Naive thymus-derived CD8-positive, alpha-beta T cell (primary cell): ENCODE results near the gene COLGALT1. TPM values are rescaled to one million over a fixed set of nuclear protein-coding genes. Genes with fewer than 3 reads are reported as not detected.
"Not testable (repeated sequence)": the region's sequence is repeated elsewhere in the genome, so short reads cannot be mapped to it uniquely, and the experiment has no call there.

Source experiments
- ATAC-seq, 2 donors: fragments of 150-1000 bp; cut with Tn5 transposase in 1 of 2; sonication (Bioruptor Pico), chemical (Tn5 transposase) in 1 of 2; 1 replicate in 1 of 2; 2 replicates in 1 of 2; pipeline ENCODE4 v1.10.0; 2021; ENCODE audit warnings: mild to moderate bottlenecking in 2 of 2, moderate library complexity in 2 of 2
- POLR2A ChIA-PET: fragments of 350-600 bp; sonication (Branson Sonifier 250); formaldehyde crosslinking; loops from one replicate; lab custom pipeline; 2021; ENCODE audit warnings: antibody characterized with exemption; lab: Charles Lee
- DNase-seq, 10 donors: peaks; one replicate each; pipeline versions ENCODE4 v3.0.0 to v3.0.0-alpha.2; 2020 to 2022
- H3K27ac Mint-ChIP-seq, 10 donors: one replicate each; pipeline ENCODE4 v1.8.0; 2020 to 2022; ENCODE audit warnings: mild to moderate bottlenecking in 10 of 10, mixed read lengths in 10 of 10, moderate library complexity in 4 of 10, inconsistent platforms in 1 of 10
- H3K27me3 Mint-ChIP-seq, 5 donors: one replicate each; pipeline ENCODE4 v1.8.0; 2021 to 2022; ENCODE audit warnings: mixed read lengths in 5 of 5
- H3K36me3 Mint-ChIP-seq, 3 donors: one replicate each; pipeline ENCODE4 v1.8.0; 2020 to 2022; ENCODE audit warnings: mixed read lengths in 3 of 3, mild to moderate bottlenecking in 2 of 3, inconsistent platforms in 1 of 3
- H3K4me1 Mint-ChIP-seq, 4 donors: one replicate each; pipeline ENCODE4 v1.8.0; 2021 to 2022; ENCODE audit warnings: mixed read lengths in 4 of 4
- H3K4me3 Mint-ChIP-seq, 10 donors: one replicate each; pipeline ENCODE4 v1.8.0; 2020 to 2022; ENCODE audit warnings: mild to moderate bottlenecking in 10 of 10, mixed read lengths in 10 of 10, moderate library complexity in 6 of 10, inconsistent platforms in 1 of 10
- H3K9me3 Mint-ChIP-seq, 9 donors: one replicate each; pipeline ENCODE4 v1.8.0; 2020 to 2022; ENCODE audit warnings: mixed read lengths in 9 of 9, mild to moderate bottlenecking in 3 of 9, inconsistent platforms in 1 of 9, moderate library complexity in 1 of 9
- polyA plus RNA-seq, 3 donors: library from polyadenylated mRNA; unstranded; fragments of 300-500 nt; fragmentation: Illumina TruSeq; gene quantifications; one replicate each; pipeline ENCODE4 v1.2.3, GENCODE V29; 2021
- total RNA-seq, 8 experiments: library from RNA in 2 of 8; stranded (reverse) in 2 of 8; gene quantifications; one replicate each; pipeline ENCODE4 v1.2.3 and lab custom pipeline; 2021 to 2026

COLGALT1 gene
- total and polyA plus RNA-seq, 5 experiments from 2014 or later, result 15.6 to 64.6 (median 25.8) TPM

DNA sequence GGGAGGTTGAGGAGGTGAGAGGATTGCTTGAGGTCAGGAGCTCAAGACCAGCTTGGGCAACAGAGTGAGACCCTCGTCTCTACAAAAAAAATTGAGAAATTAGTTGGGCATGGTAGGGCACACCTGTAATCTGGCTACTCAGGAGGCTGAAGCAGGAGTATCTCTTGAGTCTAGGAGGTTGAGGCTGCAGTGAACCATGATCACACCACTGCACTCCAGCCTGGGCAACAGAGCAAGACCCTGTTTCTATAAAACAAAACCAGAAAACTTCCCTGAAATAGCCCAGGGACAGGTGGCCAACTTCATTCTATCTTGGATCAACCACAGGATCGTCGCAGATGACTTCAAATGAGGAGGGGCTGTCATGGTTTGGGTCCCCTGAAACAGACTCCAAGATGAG, 28.7 kb downstream of the COLGALT1 start:
- ATAC-seq (no peak), DNase-seq (no peak)
- Mint-ChIP-seq H3K9me3 (no peaks in the 10 kb centered on the region), H3K27me3 (no peaks in the 10 kb centered on the region), H3K27ac (peak overlapping the region in 1 of 10 donors; percentile 66), H3K36me3 (peaks cover 0 to 35% (median 5%) of the 10 kb centered on the region in 3 donors), H3K4me1 (peaks cover 0 to 9% (median 3%) of the 10 kb centered on the region in 4 donors), H3K4me3 (no peak overlapping the region)
- POLR2A ChIA-PET, result no interaction called here

DNA sequence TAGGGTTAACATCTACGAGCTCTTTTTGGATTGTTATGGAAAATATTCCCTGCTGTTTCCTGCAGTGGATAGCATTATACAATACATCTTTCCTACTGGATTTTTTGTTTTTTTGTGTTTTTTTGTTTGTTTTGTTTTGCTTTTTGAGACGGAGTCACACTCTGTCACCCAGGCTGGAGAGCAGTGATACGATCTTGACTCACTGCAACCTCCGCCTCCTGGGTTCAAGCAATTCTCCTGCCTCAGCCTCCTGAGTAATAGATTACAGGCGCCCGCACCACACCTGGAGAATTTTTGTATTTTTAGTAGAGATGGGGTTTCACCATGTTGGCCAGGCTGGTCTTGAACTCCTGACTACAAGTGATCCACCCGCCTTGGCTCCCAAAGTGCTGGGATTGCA, 29.9 kb downstream of the COLGALT1 start:
- H3K27ac Mint-ChIP-seq, H3K4me3 Mint-ChIP-seq, H3K4me1 Mint-ChIP-seq, DNase-seq, POLR2A ChIA-PET, H3K9me3 Mint-ChIP-seq, ATAC-seq: not testable (repeated sequence)
- H3K36me3 Mint-ChIP-seq, result peaks cover 0 to 25% (median 4%) of the 10 kb centered on the region in 3 donors
- H3K27me3 Mint-ChIP-seq, result peaks cover 2 to 12% (median 4%) of the 10 kb centered on the region in 5 donors

DNA sequence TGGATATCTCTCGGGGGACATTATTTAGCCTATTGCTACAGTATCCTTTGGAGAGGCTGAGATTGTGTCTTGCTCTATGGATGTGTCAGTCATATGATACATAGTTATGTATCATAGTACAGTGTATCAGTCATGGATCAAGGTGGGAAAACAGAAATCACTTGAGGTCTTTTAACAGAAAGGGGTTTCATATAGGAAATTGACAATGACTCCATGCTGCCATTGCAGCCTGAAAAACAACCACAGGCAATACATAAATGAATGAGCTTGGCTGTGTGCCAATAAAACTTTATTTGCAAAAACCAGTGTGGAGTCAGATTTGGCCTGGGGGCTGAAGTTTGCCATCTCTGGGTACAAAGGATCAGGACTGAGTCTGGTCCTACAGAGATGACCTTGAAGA, 35.4 kb downstream of the COLGALT1 start:
- no peak overlapping the region for H3K27ac Mint-ChIP-seq
- no peaks in the 10 kb centered on the region for H3K9me3 Mint-ChIP-seq
- ATAC-seq (no peak), DNase-seq (no peak)
- POLR2A ChIA-PET, result no interaction called here
- no peak overlapping the region for H3K4me3 Mint-ChIP-seq
- H3K4me1 Mint-ChIP-seq, result peaks cover 0 to 2% (median 0%) of the 10 kb centered on the region in 4 donors
- peaks cover 4 to 27% (median 12%) of the 10 kb centered on the region in 5 donors for H3K27me3 Mint-ChIP-seq
- peaks cover 0 to 4% (median 0%) of the 10 kb centered on the region in 3 donors for H3K36me3 Mint-ChIP-seq

DNA sequence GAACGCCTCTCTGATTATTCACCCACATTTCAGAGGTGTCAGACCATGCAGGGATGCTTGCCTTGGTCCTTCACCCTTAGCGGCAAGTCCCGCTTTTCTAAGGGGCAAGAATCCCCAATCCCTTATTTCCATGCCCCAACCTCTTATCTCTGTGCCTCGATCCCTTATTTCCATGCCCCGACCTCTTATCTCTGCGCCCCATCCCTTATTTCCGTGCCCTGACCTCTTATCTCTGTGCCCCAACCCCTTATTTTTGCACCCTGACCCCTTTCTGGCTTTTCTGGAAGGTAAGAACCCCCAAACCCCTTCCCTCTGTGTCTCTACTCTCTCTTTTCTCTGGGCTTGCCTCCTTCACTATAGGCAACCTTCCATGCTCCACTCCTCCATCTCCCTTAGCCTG, 38.8 kb downstream of the COLGALT1 start:
- DNase-seq, H3K9me3 Mint-ChIP-seq, H3K27ac Mint-ChIP-seq, H3K4me1 Mint-ChIP-seq, POLR2A ChIA-PET, H3K4me3 Mint-ChIP-seq, H3K36me3 Mint-ChIP-seq, ATAC-seq: not testable (repeated sequence)
- peaks cover 4 to 27% (median 12%) of the 10 kb centered on the region in 5 donors for H3K27me3 Mint-ChIP-seq

DNA sequence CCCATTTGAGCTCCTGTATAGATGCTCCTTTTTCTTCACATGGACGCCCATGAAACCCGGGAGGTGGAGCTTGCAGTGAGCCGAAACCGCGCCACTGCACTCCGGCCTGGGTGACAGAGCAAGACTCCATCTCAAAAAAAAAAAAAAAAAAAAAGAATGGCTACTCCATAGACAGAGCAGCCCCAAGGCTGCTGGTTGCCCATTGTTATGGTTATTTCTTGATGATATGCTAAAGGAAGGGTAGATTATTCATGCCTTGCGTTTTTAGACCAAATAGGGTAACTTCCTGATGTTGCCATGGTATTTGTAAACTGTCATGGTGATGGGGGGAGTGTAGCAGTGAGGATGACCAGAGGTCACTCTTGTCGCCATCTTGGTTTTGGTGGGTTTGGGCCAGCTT, 42.6 kb downstream of the COLGALT1 start:
- peaks cover 11 to 34% (median 24%) of the 10 kb centered on the region in 5 donors for H3K27me3 Mint-ChIP-seq
- H3K36me3 Mint-ChIP-seq, H3K4me3 Mint-ChIP-seq, DNase-seq, H3K4me1 Mint-ChIP-seq, ATAC-seq, H3K27ac Mint-ChIP-seq, H3K9me3 Mint-ChIP-seq: not testable (repeated sequence)
- POLR2A ChIA-PET, result interaction anchor here (0.7 kb wide), 1 partner anchor 102 kb away, joined by 4 read pairs; no protein-coding TSS in a partner anchor

DNA sequence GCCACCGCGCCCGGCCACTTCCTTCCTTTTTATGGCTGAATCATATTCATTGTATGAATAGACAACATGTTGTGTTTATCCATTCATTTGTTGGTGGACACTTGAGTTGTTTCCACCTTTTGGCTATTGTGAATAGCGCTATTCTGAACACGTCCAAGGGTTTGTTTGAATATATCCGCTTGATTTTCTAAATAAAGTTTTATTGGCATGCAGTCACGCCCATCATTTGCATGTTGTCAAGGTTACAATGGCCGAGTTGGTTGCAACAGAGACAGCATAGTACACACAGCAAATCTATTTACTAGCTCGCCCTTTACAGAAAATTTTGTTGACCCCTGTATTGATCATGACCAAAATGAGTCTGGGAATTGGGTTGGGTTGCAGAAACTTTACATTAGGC, 43.5 kb downstream of the COLGALT1 start:
- H3K27ac Mint-ChIP-seq, result no peak overlapping the region
- peaks cover 16 to 39% (median 27%) of the 10 kb centered on the region in 5 donors for H3K27me3 Mint-ChIP-seq
- peaks cover 0 to 5% (median 0%) of the 10 kb centered on the region in 3 donors for H3K36me3 Mint-ChIP-seq
- H3K9me3 Mint-ChIP-seq, result no peaks in the 10 kb centered on the region
- no peak for DNase-seq
- H3K4me1 Mint-ChIP-seq, result peaks cover 0 to 5% (median under 1%) of the 10 kb centered on the region in 4 donors
- ATAC-seq, result no peak
- no peak overlapping the region for H3K4me3 Mint-ChIP-seq
- POLR2A ChIA-PET, result no interaction called here

DNA sequence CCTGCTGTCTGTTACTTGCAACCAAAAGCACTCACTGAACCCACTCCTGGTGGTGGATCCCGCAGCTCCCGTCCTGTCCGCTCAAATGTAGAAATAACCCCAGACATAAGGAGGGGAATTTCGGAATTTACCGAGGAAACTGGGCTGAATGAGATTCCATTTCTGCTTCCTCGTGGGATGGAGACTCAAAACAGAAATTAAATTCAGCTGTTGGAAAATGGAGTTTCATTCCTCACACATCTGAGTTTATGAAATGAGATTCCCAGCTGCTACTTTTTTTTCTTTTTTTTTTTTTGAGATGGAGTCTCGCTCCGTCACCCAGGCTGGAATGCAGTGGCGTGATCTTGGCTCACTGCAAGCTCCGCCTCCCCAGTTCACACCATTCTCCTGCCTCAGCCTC, 44.3 kb downstream of the COLGALT1 start:
- H3K4me3 Mint-ChIP-seq, result no peak overlapping the region
- H3K27ac Mint-ChIP-seq, result no peak overlapping the region
- no peak for DNase-seq
- POLR2A ChIA-PET, result interaction anchor here (0.7 kb wide), 1 partner anchor 24 kb away, joined by 3 read pairs; no protein-coding TSS in a partner anchor
- H3K36me3 Mint-ChIP-seq, result peaks cover 0 to 5% (median 0%) of the 10 kb centered on the region in 3 donors
- H3K4me1 Mint-ChIP-seq, result peaks cover 0 to 7% (median 4%) of the 10 kb centered on the region in 4 donors
- ATAC-seq, result no peak
- no peaks in the 10 kb centered on the region for H3K9me3 Mint-ChIP-seq
- peaks cover 20 to 41% (median 33%) of the 10 kb centered on the region in 5 donors for H3K27me3 Mint-ChIP-seq

DNA sequence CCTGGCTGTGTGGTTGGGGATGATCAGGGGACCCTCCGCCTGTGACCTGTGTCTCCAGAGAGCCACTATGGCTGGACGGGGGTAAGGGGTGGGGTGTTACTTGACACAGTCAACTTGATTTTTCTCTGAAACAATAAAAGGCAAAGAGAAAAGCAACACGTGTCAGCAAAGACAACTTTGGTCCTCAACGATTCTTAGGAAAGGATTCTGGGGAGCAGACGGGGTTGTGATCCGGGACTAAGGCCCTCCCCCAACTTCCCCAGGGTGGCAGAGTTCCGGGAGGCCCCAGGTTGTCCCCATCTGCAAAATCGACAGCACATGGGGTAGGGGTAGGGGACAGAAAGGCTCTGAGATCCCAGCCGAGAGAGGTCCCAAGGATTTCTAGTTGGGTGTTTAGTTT, 46.2 kb downstream of the COLGALT1 start:
- H3K4me3 Mint-ChIP-seq, result no peak overlapping the region
- peaks cover 20 to 43% (median 33%) of the 10 kb centered on the region in 5 donors for H3K27me3 Mint-ChIP-seq
- POLR2A ChIA-PET, result no interaction called here
- no peak overlapping the region for H3K27ac Mint-ChIP-seq
- H3K4me1 Mint-ChIP-seq, result peaks cover 5 to 15% (median 8%) of the 10 kb centered on the region in 4 donors
- DNase-seq, result no peak
- ATAC-seq, result no peak
- H3K36me3 Mint-ChIP-seq, result peaks cover 0 to 5% (median 0%) of the 10 kb centered on the region in 3 donors
- H3K9me3 Mint-ChIP-seq, result no peaks in the 10 kb centered on the region

DNA sequence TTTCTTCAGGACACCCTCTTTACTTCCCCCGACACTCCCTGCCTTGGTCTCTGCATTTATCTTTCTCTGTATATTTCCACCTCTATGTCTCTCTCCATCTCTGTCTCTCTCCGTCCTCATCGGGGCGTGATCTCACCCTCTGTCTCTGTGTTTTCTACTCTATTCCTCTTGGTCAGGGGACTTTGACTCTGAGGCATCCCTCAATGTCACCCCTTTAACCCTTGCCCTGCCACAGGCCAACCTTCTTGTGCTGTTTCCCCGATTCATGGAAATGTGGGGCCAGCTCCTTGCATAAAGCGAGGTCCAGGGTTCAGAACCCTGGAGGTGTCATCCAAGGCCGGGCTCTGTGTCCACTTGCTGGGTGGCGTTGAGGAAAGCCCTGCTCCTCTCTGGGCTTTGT, 46.8 kb downstream of the COLGALT1 start:
- Mint-ChIP-seq H3K4me1 (peaks cover 7 to 20% (median 9%) of the 10 kb centered on the region in 4 donors), H3K36me3 (peaks cover 0 to 5% (median 0%) of the 10 kb centered on the region in 3 donors), H3K27me3 (peaks cover 20 to 43% (median 33%) of the 10 kb centered on the region in 5 donors), H3K27ac (no peak overlapping the region), H3K4me3 (no peak overlapping the region), H3K9me3 (no peaks in the 10 kb centered on the region)
- no peak for ATAC-seq
- DNase-seq, result no peak
- POLR2A ChIA-PET, result no interaction called here

DNA sequence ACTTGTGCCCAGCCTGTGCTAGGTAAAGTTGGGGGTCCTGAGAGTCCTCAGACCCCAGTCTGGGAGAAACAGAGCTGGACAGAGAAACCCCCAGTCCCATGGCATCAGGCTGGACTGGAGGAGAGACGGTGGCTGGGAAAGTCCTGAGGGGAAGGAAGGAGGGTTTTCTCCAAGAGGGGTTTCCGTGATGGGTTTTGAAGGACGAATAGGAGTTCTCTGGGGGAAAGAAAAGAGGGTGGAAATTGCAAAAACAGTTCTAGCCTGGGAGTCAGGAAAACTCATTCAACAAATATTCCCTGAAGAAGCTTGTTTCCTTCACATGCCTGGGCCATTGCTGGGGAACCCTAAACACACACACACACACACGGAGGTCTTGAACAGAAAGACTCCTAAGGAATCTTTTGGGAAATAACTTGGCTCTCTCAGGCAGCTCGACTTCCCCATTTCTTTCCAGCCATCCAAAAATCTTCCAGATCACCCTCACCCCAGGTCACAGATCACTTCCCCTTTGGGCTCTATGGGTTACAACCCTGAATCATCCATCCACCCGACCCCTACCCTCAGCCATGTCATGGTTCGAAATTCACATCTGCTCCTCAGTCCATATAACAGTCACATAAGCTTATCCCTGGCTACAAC, 47.5 kb downstream of the COLGALT1 start:
- H3K36me3 Mint-ChIP-seq, result peaks cover 0 to 5% (median 0%) of the 10 kb centered on the region in 3 donors
- peaks cover 20 to 43% (median 33%) of the 10 kb centered on the region in 5 donors for H3K27me3 Mint-ChIP-seq
- no peak for DNase-seq
- H3K4me1 Mint-ChIP-seq, result peaks cover 7 to 20% (median 9%) of the 10 kb centered on the region in 4 donors
- POLR2A ChIA-PET, result interaction anchor here (0.6 kb wide), 1 partner anchor 31 kb away, joined by 3 read pairs; no protein-coding TSS in a partner anchor
- no peak for ATAC-seq
- H3K9me3 Mint-ChIP-seq, result no peaks in the 10 kb centered on the region
- no peak overlapping the region for H3K27ac Mint-ChIP-seq
- H3K4me3 Mint-ChIP-seq, result peak overlapping the region in 1 of 10 donors; percentile 15

DNA sequence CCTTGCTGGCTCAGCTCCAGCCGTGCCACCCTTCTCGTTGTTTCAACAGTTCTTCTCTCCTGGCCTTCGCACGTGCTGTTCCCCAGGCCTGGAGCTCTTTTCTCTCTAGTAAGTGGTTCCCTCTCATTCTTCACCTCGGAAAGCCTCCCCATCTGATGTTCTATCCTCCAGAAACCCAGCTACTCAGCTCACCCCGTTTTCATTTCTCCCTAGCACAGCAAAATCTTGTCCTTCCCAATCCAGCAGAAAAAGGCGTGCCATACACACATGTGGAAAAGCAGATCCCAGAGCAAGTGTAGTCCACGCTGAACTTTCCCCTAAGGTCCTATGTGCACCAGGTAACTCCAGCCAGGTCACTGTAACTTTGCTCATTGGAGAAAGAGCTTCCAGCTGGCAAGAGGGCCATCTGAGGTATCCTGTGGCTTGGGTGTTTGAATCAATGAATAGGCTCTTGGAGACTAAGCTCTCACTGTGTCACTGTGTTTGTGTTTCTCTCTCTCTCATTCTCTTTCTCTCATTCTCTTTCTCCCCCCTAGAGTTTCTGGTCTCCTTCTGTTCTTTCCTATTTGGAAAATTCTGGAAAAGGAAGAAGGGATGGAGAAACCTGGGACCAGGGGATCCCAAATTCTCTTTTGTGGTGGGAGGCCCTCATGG, 49.0 kb downstream of the COLGALT1 start:
- peaks cover 6 to 20% (median 7%) of the 10 kb centered on the region in 4 donors for H3K4me1 Mint-ChIP-seq
- peaks cover 20 to 43% (median 33%) of the 10 kb centered on the region in 5 donors for H3K27me3 Mint-ChIP-seq
- ATAC-seq (no peak), DNase-seq (no peak)
- H3K4me3 Mint-ChIP-seq, result peak overlapping the region in 6 of 10 donors; percentile 3 to 45 (median 28)
- H3K9me3 Mint-ChIP-seq, result no peaks in the 10 kb centered on the region
- POLR2A ChIA-PET, result interaction anchor here (0.5 to 0.8 kb wide), 3 partner anchors 94 to 544 kb away, joined by 3 to 4 read pairs (median 4); no protein-coding TSS in a partner anchor
- H3K27ac Mint-ChIP-seq, result peak overlapping the region in 3 of 10 donors; percentile 0 to 24 (median 10)
- H3K36me3 Mint-ChIP-seq, result peaks cover 0 to 5% (median 0%) of the 10 kb centered on the region in 3 donors

DNA sequence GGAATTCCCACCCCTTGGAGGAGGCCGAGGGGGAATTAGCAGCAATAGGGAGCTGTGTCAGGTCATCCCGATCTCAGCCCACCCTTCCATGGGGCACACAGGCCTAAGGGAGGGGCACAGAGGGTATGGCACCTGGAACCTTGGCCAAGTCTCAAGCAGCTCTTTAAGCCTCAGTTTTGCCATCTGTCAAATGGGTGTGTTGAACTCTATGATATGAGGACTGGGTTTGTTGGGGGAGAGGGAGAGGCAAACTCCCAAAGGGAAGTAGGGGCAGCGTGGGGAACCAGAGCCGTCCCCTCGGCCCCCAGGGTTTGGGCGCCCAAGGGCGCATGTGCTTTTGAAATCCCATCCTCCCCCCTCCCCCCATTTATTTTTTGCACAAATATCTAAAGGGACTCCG, 49.7 kb downstream of the COLGALT1 start:
- H3K4me1 Mint-ChIP-seq, result peaks cover 6 to 20% (median 7%) of the 10 kb centered on the region in 4 donors
- peak overlapping the region in 4 of 10 donors; percentile 19 to 48 (median 42) for H3K4me3 Mint-ChIP-seq
- no peak for DNase-seq
- no peaks in the 10 kb centered on the region for H3K9me3 Mint-ChIP-seq
- no peak overlapping the region for H3K27ac Mint-ChIP-seq
- POLR2A ChIA-PET, result interaction anchor here (0.5 to 0.8 kb wide), 4 partner anchors 95 to 544 kb away, joined by 3 to 4 read pairs (median 4); no protein-coding TSS in a partner anchor
- no peak for ATAC-seq
- peaks cover 20 to 43% (median 32%) of the 10 kb centered on the region in 5 donors for H3K27me3 Mint-ChIP-seq
- peaks cover 0 to 5% (median 0%) of the 10 kb centered on the region in 3 donors for H3K36me3 Mint-ChIP-seq
